Measurements from ENCODE around the gene AFAP1L2. TPM values are rescaled to one million over a fixed set of nuclear protein-coding genes. Genes with fewer than 3 reads are reported as not detected.

AFAP1L2 gene
- total RNA-seq, 1 donor from 2014 or later: 5.3 TPM

DNA sequence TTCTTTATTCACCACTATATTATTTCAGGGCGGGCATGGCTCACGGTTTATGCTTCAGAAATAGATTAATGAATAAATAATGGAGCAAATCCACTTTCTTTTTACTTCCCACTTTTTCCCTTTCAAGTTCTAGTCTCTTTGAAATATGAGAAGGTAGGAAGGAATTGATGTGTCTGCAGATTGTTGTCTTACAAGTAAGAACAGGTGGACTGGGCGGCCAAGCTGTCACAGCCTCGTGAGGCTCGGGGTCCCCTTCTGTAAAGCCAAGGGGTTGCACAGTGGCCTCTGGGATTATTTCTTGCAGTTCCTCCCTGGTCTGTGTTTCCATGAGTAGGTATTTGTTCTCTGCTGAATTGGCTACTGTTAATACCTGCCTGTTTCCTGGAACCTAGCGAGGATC, 154.1 kb downstream of the AFAP1L2 start:
- intact Hi-C loops (cut with DNase I): no loop called here
- ATAC-seq: no peak
- H3K36me3 ChIP-seq: no peaks in the 10 kb centered on the region

GRCh38 chr10:114246679-114247305, 157.5 kb downstream of the AFAP1L2 start:
- ATAC-seq: peak; percentile 80 to 87
- Histone ChIP-seq H3K4me3 (no peak overlapping the region), H3K27ac (peak overlapping the region; percentile 51), H3K4me1 (peaks cover 26% of the 10 kb centered on the region), H3K27me3 (ENCODE audit: low read depth) (no peaks in the 10 kb centered on the region), H3K9me3 (no peaks in the 10 kb centered on the region), H3K36me3 (no peaks in the 10 kb centered on the region)
- DNase-seq: no peak
- intact Hi-C loops (cut with DNase I): no loop called here
- TF ChIP-seq CTCF (IDR thresholded peaks at IDR 0.05): no peak

More for the DNA sequence above, 154.1 kb downstream of the AFAP1L2 start:
- H3K9me3 ChIP-seq: no peaks in the 10 kb centered on the region
- no peaks in the 10 kb centered on the region for H3K27me3 ChIP-seq (ENCODE audit: low read depth)
- no peak overlapping the region for H3K4me3 ChIP-seq
- no peak overlapping the region for H3K27ac ChIP-seq
- peaks cover 7% of the 10 kb centered on the region for H3K4me1 ChIP-seq
- no peak for DNase-seq
- TF ChIP-seq CTCF (IDR thresholded peaks at IDR 0.05): no peak

DNA sequence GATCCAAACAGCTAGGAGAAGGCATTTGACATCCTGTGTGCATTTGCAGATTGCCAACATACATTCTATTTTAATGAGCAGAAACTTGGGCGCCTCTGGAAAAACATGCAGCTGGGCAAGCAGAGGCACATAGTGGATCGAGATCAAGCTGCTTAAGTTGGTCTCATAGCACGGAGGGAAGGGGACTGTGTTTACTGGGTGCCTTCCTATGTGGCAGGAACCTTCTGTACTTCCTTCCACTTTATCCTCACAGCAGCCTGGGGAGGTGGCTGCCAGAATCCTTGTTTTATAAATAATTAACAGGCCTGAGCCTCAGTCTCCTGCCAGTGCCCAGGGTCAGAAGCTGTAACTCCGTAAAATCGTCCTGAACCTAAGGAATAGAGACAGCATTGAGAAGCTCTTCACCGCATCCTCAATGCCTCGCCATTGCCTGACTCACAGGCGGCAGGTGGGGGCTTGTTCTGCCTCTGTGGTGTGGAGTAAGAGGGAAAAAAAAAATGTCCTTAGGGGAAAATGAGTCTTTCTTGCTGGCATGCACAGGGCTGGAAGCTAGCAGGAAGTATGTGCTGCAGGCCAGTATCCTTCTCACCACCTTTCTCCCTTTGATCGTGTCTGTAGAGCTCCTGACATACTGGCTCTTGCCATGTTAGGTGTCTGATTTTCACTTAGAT, 159.0 kb downstream of the AFAP1L2 start:
- peaks cover 26% of the 10 kb centered on the region for H3K4me1 ChIP-seq
- TF ChIP-seq CTCF (IDR thresholded peaks at IDR 0.05): no peak
- H3K27me3 ChIP-seq (ENCODE audit: low read depth): peaks cover 4% of the 10 kb centered on the region
- DNase-seq (no peak), ATAC-seq (peak; percentile 12 to 25)
- H3K36me3 ChIP-seq: no peaks in the 10 kb centered on the region
- peak overlapping the region; percentile 31 for H3K27ac ChIP-seq
- intact Hi-C loops (cut with DNase I): no loop called here
- H3K4me3 ChIP-seq: no peak overlapping the region
- no peaks in the 10 kb centered on the region for H3K9me3 ChIP-seq

Other genes starting within 250 kb of the AFAP1L2 start
- gene CCDC186, start 230.3 kb downstream of the AFAP1L2 start, total RNA-seq: 33.1 TPM
- 0.09 TPM for gene TDRD1, start 225.1 kb downstream of the AFAP1L2 start, total RNA-seq
- gene VWA2, start 165.2 kb downstream of the AFAP1L2 start, total RNA-seq: 10.6 TPM

Data from lower lobe of right lung (tissue), 2 donors.